BE2C (cell line): ENCODE results near the gene EDAR.

Experiments used
- DNase-seq: peaks from one replicate; pipeline ENCODE4 v3.0.0-alpha.2; 2020
- H3K27me3 ChIP-seq: fragments of 250-450 bp; sonication (Bioruptor Pico); 2 replicates; pipeline ENCODE4 v1.5.1; 2020; ENCODE audit warnings: mild to moderate bottlenecking
- H3K36me3 ChIP-seq: fragments of 250-450 bp; sonication (Bioruptor Pico); 2 replicates; pipeline ENCODE4 v1.5.1; 2020; ENCODE audit warnings: mild to moderate bottlenecking
- H3K4me1 ChIP-seq: fragments of 250-450 bp; sonication (Bioruptor Pico); 2 replicates; pipeline ENCODE4 v1.5.1; 2020
- H3K4me3 ChIP-seq: 2 replicates; pipeline ENCODE4 v1.5.1; 2011; ENCODE audit warnings: low read depth, low read length
- H3K9me3 ChIP-seq: fragments of 250-450 bp; sonication (Bioruptor Pico); 2 replicates; pipeline ENCODE4 v1.5.1; 2020
- CTCF ChIP-seq: IDR thresholded peaks from 2 replicates; pipeline ENCODE4 v1.5.1; 2012; ENCODE audit warnings: mild to moderate bottlenecking, low read depth, low read length

EDAR gene

GRCh38 chr2:108928660-108929377 lies 60.2 kb downstream of the EDAR start:
- TF ChIP-seq CTCF: no peak
- H3K9me3 ChIP-seq: no peaks in the 10 kb centered on the region
- no peaks in the 10 kb centered on the region for H3K36me3 ChIP-seq
- DNase-seq: no peak
- no peaks in the 10 kb centered on the region; the same call in 1 of the 2 replicates for H3K4me1 ChIP-seq
- no peak overlapping the region for H3K4me3 ChIP-seq
- no peaks in the 10 kb centered on the region for H3K27me3 ChIP-seq

GRCh38 chr2:108927936-108928659 lies 60.9 kb downstream of the EDAR start:
- peak; percentile 72 for TF ChIP-seq CTCF
- peak; percentile 40 for DNase-seq
- H3K4me1 ChIP-seq: no peaks in the 10 kb centered on the region; the same call in 1 of the 2 replicates
- H3K4me3 ChIP-seq: no peak overlapping the region
- H3K27me3 ChIP-seq: no peaks in the 10 kb centered on the region
- no peaks in the 10 kb centered on the region for H3K9me3 ChIP-seq
- H3K36me3 ChIP-seq: no peaks in the 10 kb centered on the region

GRCh38 chr2:108927405-108927804 lies 61.6 kb downstream of the EDAR start:
- Histone ChIP-seq H3K4me3 (no peak overlapping the region), H3K27me3 (no peaks in the 10 kb centered on the region), H3K9me3 (no peaks in the 10 kb centered on the region), H3K36me3 (no peaks in the 10 kb centered on the region), H3K4me1 (no peaks in the 10 kb centered on the region; the same call in 1 of the 2 replicates)
- DNase-seq: no peak
- no peak for TF ChIP-seq CTCF

GRCh38 chr2:108926561-108927380 lies 62.2 kb downstream of the EDAR start:
- Histone ChIP-seq H3K27me3 (no peaks in the 10 kb centered on the region), H3K4me1 (no peaks in the 10 kb centered on the region; the same call in 1 of the 2 replicates), H3K36me3 (no peaks in the 10 kb centered on the region), H3K9me3 (no peaks in the 10 kb centered on the region), H3K4me3 (no peak overlapping the region)
- DNase-seq: no peak
- no peak for TF ChIP-seq CTCF

- no peak for TF ChIP-seq CTCF
- DNase-seq: no peak
- Histone ChIP-seq H3K36me3 (no peaks in the 10 kb centered on the region), H3K4me3 (no peak overlapping the region), H3K27me3 (no peaks in the 10 kb centered on the region), H3K9me3 (no peaks in the 10 kb centered on the region), H3K4me1 (no peaks in the 10 kb centered on the region; the same call in 1 of the 2 replicates)
These were observed 63.3 kb downstream of the EDAR start for GRCh38 chr2:108925735-108926134.
